Neural cell (in vitro differentiated cells): ENCODE measurements around the gene CCDC88A.
"Not testable (repeated sequence)": the region's sequence is repeated elsewhere in the genome, so short reads cannot be mapped to it uniquely, and the experiment has no call there.

Experiments used
- MXI1 ChIP-seq: fragments of 450-650 bp; conservative IDR thresholded peaks from 2 replicates; pipeline ENCODE4 v1.6.1; 2014; ENCODE audit warnings: antibody characterized with exemption, mild to moderate bottlenecking; ENCODE audit not compliant: poor library complexity, severe bottlenecking
- POLR2AphosphoS5 ChIP-seq: IDR thresholded peaks from 2 replicates; pipeline ENCODE4 v1.6.1; 2012
- RAD21 ChIP-seq: fragments of 450-650 bp; conservative IDR thresholded peaks from 2 replicates; pipeline ENCODE4 v1.6.1; 2014; ENCODE audit warnings: antibody characterized with exemption, mild to moderate bottlenecking, moderate library complexity
- TF ChIP-seq, protein P1 (sequence below): fragments of 450-650 bp; IDR thresholded peaks from 2 replicates; pipeline ENCODE4 v1.5.1; 2014; ENCODE audit warnings: antibody characterized with exemption, mild to moderate bottlenecking, moderate library complexity; ENCODE audit not compliant: poor library complexity, severe bottlenecking

DNA sequence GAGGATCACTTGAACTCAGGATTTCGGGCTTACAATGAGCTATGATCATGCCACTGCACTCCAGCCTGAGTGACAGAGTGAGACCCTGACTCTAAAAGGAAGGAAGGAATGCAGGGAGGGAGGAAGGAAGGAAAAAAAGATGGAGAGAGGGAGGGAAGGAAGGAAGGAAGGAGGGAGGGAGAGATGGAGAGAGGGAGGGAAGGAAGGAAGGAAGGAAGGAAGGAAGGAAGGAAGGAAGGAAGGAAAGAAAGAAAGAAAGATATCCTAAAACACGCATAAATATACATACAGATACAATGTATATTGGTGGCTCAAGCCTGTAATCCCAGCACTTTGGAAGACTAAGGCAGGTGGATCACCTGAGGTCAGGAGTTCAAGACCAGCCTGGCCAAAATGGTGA, 145.3 kb downstream of the CCDC88A start:
- not testable (repeated sequence) for TF ChIP-seq MXI1, RAD21, POLR2AphosphoS5
- TF ChIP-seq, protein P1, sequence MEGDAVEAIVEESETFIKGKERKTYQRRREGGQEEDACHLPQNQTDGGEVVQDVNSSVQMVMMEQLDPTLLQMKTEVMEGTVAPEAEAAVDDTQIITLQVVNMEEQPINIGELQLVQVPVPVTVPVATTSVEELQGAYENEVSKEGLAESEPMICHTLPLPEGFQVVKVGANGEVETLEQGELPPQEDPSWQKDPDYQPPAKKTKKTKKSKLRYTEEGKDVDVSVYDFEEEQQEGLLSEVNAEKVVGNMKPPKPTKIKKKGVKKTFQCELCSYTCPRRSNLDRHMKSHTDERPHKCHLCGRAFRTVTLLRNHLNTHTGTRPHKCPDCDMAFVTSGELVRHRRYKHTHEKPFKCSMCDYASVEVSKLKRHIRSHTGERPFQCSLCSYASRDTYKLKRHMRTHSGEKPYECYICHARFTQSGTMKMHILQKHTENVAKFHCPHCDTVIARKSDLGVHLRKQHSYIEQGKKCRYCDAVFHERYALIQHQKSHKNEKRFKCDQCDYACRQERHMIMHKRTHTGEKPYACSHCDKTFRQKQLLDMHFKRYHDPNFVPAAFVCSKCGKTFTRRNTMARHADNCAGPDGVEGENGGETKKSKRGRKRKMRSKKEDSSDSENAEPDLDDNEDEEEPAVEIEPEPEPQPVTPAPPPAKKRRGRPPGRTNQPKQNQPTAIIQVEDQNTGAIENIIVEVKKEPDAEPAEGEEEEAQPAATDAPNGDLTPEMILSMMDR = not testable (repeated sequence)
